H9 (cell line): ENCODE data around the gene SYNGR2. TPM values are rescaled to one million over a fixed set of nuclear protein-coding genes. Genes with fewer than 3 reads are reported as not detected.

ENCODE experiments used
- DNase-seq: peaks from one replicate; pipeline ENCODE4 v3.0.0-alpha.2; 2017
- H2AFZ ChIP-seq: one replicate; pipeline ENCODE4 v1.6.1; 2013; ENCODE audit warnings: mild to moderate bottlenecking, low read length, control low read depth, moderate library complexity
- H2AK5ac ChIP-seq: 2 replicates; pipeline ENCODE4 v1.6.1; 2013; ENCODE audit warnings: low read length, control low read depth, mixed read lengths; ENCODE audit not compliant: insufficient read length
- H2BK120ac ChIP-seq: one replicate; pipeline ENCODE4 v1.6.1; 2013; ENCODE audit warnings: low read depth, mild to moderate bottlenecking, low read length, control low read depth, inconsistent platforms; ENCODE audit not compliant: poor library complexity, severe bottlenecking
- H2BK12ac ChIP-seq: 2 replicates; pipeline ENCODE4 v1.6.1; 2013; ENCODE audit warnings: low read length, control low read depth, mixed read lengths, low read depth; ENCODE audit not compliant: insufficient read length
- H2BK15ac ChIP-seq: 2 replicates; pipeline ENCODE4 v1.6.1; 2013; ENCODE audit warnings: low read depth, low read length, control low read depth
- H2BK20ac ChIP-seq: one replicate; pipeline ENCODE4 v1.6.1; 2013; ENCODE audit warnings: low read depth, mild to moderate bottlenecking, low read length, control low read depth, inconsistent platforms; ENCODE audit not compliant: poor library complexity, severe bottlenecking
- H2BK5ac ChIP-seq: 2 replicates; pipeline ENCODE4 v1.6.1; 2013; ENCODE audit warnings: low read length, control low read depth, mixed read lengths; ENCODE audit not compliant: insufficient read length
- H3K14ac ChIP-seq: 2 replicates; pipeline ENCODE4 v1.6.1; 2013; ENCODE audit warnings: low read length, control low read depth; ENCODE audit not compliant: insufficient read depth
- H3K18ac ChIP-seq: 2 replicates; pipeline ENCODE4 v1.6.1; 2013; ENCODE audit warnings: low read depth, mild to moderate bottlenecking, mixed read lengths, low read length, control low read depth; ENCODE audit not compliant: insufficient read length
- H3K23ac ChIP-seq: 2 replicates; pipeline ENCODE4 v1.6.1; 2013; ENCODE audit warnings: low read length, control low read depth, mixed read lengths, low read depth; ENCODE audit not compliant: insufficient read length
- H3K23me2 ChIP-seq: 2 replicates; pipeline ENCODE4 v1.6.1; 2013; ENCODE audit warnings: low read depth, mild to moderate bottlenecking, mixed read lengths, low read length, control low read depth; ENCODE audit not compliant: insufficient read length, poor library complexity, severe bottlenecking
- H3K27ac ChIP-seq: 2 replicates; pipeline ENCODE4 v1.5.1; 2013; ENCODE audit warnings: low read length, control low read depth, mixed read lengths, low read depth; ENCODE audit not compliant: insufficient read length
- H3K27me3 ChIP-seq: 2 replicates; pipeline ENCODE4 v1.6.1; 2013; ENCODE audit warnings: low read length, control low read depth, inconsistent platforms; ENCODE audit not compliant: insufficient read depth
- H3K4ac ChIP-seq: 2 replicates; pipeline ENCODE4 v1.6.1; 2013; ENCODE audit warnings: low read depth, mild to moderate bottlenecking, control low read depth, inconsistent platforms, low read length, moderate library complexity
- H3K4me1 ChIP-seq: 2 replicates; pipeline ENCODE4 v1.6.1; 2013; ENCODE audit warnings: low read length, control low read depth, inconsistent platforms; ENCODE audit not compliant: insufficient read depth
- H3K4me2 ChIP-seq: 2 replicates; pipeline ENCODE4 v1.6.1; 2013; ENCODE audit warnings: low read length, control low read depth, mixed read lengths; ENCODE audit not compliant: insufficient read length, insufficient read depth
- H3K56ac ChIP-seq: 2 replicates; pipeline ENCODE4 v1.6.1; 2013; ENCODE audit warnings: low read depth, mild to moderate bottlenecking, mixed read lengths, low read length, control low read depth; ENCODE audit not compliant: insufficient read length
- H3K79me1 ChIP-seq: 2 replicates; pipeline ENCODE4 v1.6.1; 2013; ENCODE audit warnings: low read depth, mild to moderate bottlenecking, moderate library complexity, low read length, control low read depth, inconsistent platforms; ENCODE audit not compliant: insufficient read depth, poor library complexity, severe bottlenecking
- H3K79me2 ChIP-seq: 2 replicates; pipeline ENCODE4 v1.6.1; 2013; ENCODE audit warnings: low read length, control low read depth, inconsistent platforms; ENCODE audit not compliant: insufficient read depth
- H3K9ac ChIP-seq: 2 replicates; pipeline ENCODE4 v1.6.1; 2013; ENCODE audit warnings: low read length, control low read depth, mixed read lengths; ENCODE audit not compliant: insufficient read length; ENCODE audit errors: extremely low read depth
- H3K9me3 ChIP-seq: one replicate; pipeline ENCODE4 v1.6.1; 2013; ENCODE audit warnings: low read depth, low read length, inconsistent platforms; ENCODE audit not compliant: control insufficient read depth
- H3T11ph ChIP-seq: one replicate; pipeline ENCODE4 v1.6.1; 2013; ENCODE audit warnings: mild to moderate bottlenecking, low read length, control low read depth, inconsistent platforms
- H4K20me1 ChIP-seq: one replicate; pipeline ENCODE4 v1.6.1; 2013; ENCODE audit not compliant: control insufficient read depth, insufficient read length, insufficient read depth
- H4K5ac ChIP-seq: 2 replicates; pipeline ENCODE4 v1.6.1; 2013; ENCODE audit warnings: low read depth, mild to moderate bottlenecking, mixed read lengths, low read length, control low read depth; ENCODE audit not compliant: insufficient read length
- H4K8ac ChIP-seq: replicated peaks from 2 replicates; pipeline ENCODE4 v1.6.1; 2013; ENCODE audit warnings: low read length, control low read depth, mixed read lengths, low read depth; ENCODE audit not compliant: insufficient read length
- H4K91ac ChIP-seq: 2 replicates; pipeline ENCODE4 v1.6.1; 2013; ENCODE audit warnings: low read depth, mild to moderate bottlenecking, moderate library complexity, mixed read lengths, low read length, control low read depth; ENCODE audit not compliant: insufficient read length
- H3K27ac Mint-ChIP-seq, 3 experiments: 2 replicates in 2 of 3; 3 replicates in 1 of 3; pipeline ENCODE4 v1.8.0; 2020 to 2021; ENCODE audit warnings: mixed read lengths in 3 of 3, mild to moderate bottlenecking in 1 of 3, moderate library complexity in 1 of 3
- H3K27me3 Mint-ChIP-seq: 2 replicates; pipeline ENCODE4 v1.8.0; 2021; ENCODE audit warnings: low read depth, mild to moderate bottlenecking, moderate library complexity, mixed read lengths
- H3K36me3 Mint-ChIP-seq, 3 experiments: 2 replicates in 2 of 3; 3 replicates in 1 of 3; pipeline ENCODE4 v1.8.0; 2020 to 2021; ENCODE audit warnings: low read depth in 3 of 3, mixed read lengths in 3 of 3; ENCODE audit not compliant: insufficient read depth in 1 of 3
- H3K4me1 Mint-ChIP-seq, 2 experiments: 2 replicates each; pipeline ENCODE4 v1.8.0; 2020; ENCODE audit warnings: mixed read lengths in 2 of 2
- H3K4me3 Mint-ChIP-seq, 2 experiments: 2 replicates in 1 of 2; 3 replicates in 1 of 2; pipeline ENCODE4 v1.8.0; 2020 to 2021; ENCODE audit warnings: mild to moderate bottlenecking in 2 of 2, mixed read lengths in 2 of 2, moderate library complexity in 1 of 2
- H3K9me3 Mint-ChIP-seq, 2 experiments: 2 replicates in 1 of 2; 3 replicates in 1 of 2; pipeline ENCODE4 v1.8.0; 2020; ENCODE audit warnings: mild to moderate bottlenecking in 2 of 2, mixed read lengths in 2 of 2, moderate library complexity in 1 of 2
- CTCF ChIP-seq: fragments of 200-600 bp; sonication (generic); conservative IDR thresholded peaks from 3 replicates; pipeline ENCODE4 v1.8.0; 2021; ENCODE audit warnings: antibody characterized with exemption, mild to moderate bottlenecking
- WGBS: extraction: QIAGEN DNeasy Blood & Tissue Kit; methylation state at CpG from one replicate; pipeline ENCODE4 v1.1.7; 2013; ENCODE audit warnings: missing lambda C conversion rate, low lambda C conversion rate, mixed read lengths; ENCODE audit not compliant: insufficient read length; ENCODE audit errors: extremely low coverage; 5-methylcytosine and 5-hydroxymethylcytosine counted together
- total RNA-seq: library from RNA; stranded (reverse); gene quantifications from 2 replicates; pipeline ENCODE4 v1.2.1, GENCODE V29; 2021

SYNGR2 gene
- total RNA-seq, 1 experiment from 2014 or later, result 41.0 TPM

DNA sequence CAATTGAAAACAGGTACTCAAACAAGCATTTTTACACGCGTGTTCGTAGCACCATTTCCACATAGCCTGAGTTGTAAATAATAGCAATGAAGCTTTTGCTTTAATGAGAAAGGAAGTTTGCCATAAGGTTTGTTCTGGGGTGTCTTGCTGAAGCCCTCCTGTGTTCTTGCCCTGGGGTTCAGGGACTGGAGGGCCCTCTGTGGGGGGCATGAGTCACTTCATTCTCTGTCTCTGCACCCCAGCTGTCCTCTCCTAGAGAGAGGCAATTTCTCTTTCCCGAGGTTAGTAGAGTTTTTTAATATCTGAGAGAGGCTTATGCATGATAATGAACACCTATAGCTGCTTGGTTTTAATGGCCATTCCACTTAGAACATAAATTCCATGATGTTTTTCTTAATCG lies 28.3 kb downstream of the SYNGR2 start:
- Histone ChIP-seq H3K23ac (no peak overlapping the region), H2BK12ac (no peak overlapping the region), H2BK20ac (no peak overlapping the region), H3K18ac (no peak overlapping the region), H3K9me3 (no peaks in the 10 kb centered on the region), H2BK5ac (no peak overlapping the region), H3T11ph (no peak overlapping the region), H2BK15ac (no peak overlapping the region), H4K20me1 (no peaks in the 10 kb centered on the region), H3K56ac (no peak overlapping the region), H3K27me3 (no peaks in the 10 kb centered on the region), H3K4ac (no peak overlapping the region), H2AK5ac (no peak overlapping the region), H4K91ac (no peak overlapping the region), H3K79me2 (no peaks in the 10 kb centered on the region; the same call in 1 of the 2 replicates), H3K23me2 (no peaks in the 10 kb centered on the region), H3K4me1 (peaks cover 10% of the 10 kb centered on the region; the same call in 1 of the 2 replicates), H4K5ac (no peak overlapping the region), H3K27ac (no peak overlapping the region), H3K79me1 (no peaks in the 10 kb centered on the region), H3K9ac (no peak overlapping the region), H2AFZ (no peak overlapping the region), H3K4me2 (no peak overlapping the region), H2BK120ac (no peak overlapping the region), H3K14ac (no peak overlapping the region), H4K8ac (no peak overlapping the region)
- Mint-ChIP-seq H3K27me3 (no peaks in the 10 kb centered on the region), H3K27ac (peak overlapping the region in 1 of 3 experiments; percentile 76; a peak in 4 of 7 replicates), H3K4me1 (peaks cover 24 to 25% of the 10 kb centered on the region in 2 experiments), H3K4me3 (peak overlapping the region in 1 of 2 experiments; percentile 9; a peak in 1 of 5 replicates), H3K36me3 (peaks cover 25 to 66% (median 63%) of the 10 kb centered on the region in 3 experiments; a peak in 6 of 7 replicates), H3K9me3 (no peaks in the 10 kb centered on the region)
- TF ChIP-seq CTCF, result no peak
- WGBS, result no CpG with 5 or more reads among the region's 5 CpGs
- DNase-seq, result no peak
